Measurements from ENCODE around the gene GPR107.

GPR107 gene

GRCh38 chr9:130028493-130029222 is 25.0 kb upstream of the GPR107 start:
- DNase-seq: no peak

DNA sequence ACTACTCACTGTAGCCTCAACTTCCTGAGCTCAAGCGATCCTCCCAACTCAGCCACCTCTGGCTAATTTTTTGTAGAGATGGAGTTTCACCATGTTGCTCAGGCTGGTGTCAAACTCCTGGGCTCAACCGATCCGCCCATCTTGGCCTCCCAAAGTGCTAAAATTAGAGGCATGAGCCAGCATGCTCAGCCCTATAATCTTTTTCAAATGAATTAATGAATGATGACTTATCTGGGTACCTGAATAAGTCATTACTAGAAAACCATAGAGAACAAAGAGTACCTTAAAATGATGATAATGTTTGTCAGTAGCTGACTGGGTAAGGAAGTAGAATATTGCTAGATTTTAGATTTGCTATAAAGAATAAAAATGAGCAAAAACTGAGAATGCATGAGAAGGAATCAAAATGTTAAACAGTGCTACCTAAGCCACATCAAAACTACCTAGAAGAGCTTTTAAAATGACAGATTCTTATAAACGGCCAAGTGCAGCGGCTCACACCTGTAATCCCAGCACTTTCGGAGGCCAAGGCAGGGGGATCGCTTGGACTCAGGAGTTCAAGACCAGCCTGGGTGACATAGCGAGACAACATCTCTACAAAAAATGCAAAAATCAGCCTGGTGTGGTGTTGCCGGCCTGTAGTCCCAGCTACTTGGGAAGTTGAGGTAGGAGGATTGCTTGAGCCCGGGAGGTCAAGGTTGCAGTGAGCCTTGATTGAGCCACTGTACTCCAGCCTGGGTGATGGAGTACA is 24.3 kb upstream of the GPR107 start:
- no peak for DNase-seq

- DNase-seq: peak; percentile 54
These were observed 23.0 kb upstream of the GPR107 start for GRCh38 chr9:130030651-130031127.

DNA sequence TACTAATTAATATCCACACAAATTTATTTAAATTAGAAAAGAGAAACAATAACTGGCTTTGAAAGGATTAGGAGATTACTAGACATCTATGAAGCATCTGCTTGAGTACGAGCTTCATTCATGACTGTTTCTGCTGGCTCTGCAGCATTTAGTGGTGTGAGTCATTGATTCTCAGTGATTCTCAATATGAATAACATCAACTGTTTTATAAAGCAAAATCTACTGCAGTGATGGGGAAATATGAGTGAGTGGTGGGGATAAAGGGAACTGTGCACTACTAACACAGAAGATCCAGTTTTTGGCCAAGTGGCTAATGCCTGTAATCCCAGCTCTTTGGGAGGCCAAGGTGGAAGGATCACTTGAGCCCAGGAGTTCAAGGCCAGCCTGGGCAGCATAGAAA is 19.1 kb upstream of the GPR107 start:
- peak; percentile 72 for DNase-seq

DNA sequence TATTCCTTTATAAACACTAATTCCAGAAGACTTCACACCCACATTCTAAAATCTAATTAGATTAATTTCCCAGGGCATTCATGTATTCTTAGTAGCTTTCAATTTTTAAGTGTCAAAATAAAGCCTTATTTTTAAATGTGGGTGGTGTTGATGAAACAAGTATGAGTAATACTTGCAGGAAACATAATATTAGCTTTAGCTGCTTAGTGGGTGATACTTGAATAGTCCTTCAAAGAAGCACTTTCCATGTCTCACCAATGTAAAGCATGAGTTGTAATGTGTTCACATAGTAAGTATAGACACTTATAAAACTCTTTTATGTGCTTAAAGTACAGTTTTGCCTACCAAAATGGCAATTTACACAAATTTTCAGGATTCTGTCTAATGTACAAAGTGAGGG is 17.6 kb upstream of the GPR107 start:
- peak; percentile 78 for DNase-seq

DNA sequence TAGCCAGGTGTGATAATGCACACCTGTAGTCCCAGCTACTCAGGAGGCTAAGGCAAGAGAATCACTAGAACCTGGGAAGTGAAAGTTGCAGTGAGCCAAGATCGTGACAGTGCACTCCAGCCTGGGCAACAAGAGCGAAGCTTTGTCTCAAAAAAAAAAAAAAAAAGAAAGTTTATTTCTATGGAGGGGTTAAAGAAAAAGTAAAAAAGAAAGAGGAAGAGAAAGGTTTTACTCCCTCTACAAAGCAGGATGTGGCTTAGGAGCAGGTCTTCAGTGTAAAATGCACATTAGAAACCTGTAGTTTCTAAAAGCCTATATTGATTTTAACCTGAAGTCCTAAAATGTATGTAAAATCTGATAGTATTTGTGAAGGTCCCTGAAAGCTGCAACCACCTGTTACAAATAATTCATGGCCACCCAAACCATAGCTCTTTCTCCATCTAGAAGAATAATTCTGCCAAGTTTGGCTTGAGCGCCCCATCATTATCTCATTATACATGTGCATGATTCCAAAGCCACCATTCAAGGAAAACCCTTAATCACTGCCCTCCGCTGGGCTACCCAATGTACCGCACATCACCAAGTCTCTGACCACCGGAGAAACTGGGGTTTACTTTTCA is 14.1 kb upstream of the GPR107 start:
- no peak for DNase-seq

GRCh38 chr9:130040984-130041647 is 12.6 kb upstream of the GPR107 start:
- DNase-seq: no peak

DNA sequence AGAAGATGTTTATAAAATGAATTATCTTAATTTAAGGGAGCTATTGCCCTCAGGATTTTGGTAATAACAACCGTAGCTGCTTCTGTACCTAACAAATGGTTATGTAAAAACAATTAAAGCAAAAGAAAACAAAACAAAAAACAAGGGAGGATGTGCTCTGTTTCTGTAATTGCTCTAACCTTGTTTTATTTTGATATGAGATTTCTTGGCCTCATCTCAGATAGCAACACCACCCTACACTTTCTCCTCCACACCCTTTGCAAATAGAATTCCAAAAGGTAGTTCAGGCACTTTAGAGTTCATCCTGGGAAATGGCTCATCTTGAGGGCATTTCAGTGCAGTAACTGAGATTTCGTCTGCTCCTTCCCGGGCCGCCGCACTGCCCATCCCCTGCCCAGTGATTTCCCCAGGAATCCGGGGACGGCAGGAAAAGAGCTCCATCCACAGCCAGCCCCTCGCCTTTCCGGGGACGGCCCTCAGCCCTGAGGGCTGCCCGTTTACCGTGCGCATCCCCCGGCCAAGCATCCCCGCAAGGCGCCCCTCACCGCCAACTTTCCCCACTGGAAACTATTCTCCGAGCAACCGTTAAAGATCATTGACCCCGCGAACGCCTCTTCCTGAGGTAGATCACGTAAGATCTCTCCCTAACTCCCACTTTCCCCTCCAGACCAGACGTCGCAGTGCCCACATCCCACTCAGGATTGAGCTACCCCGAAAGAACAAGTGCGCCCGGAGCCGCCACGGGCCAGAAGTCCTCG is 11.9 kb upstream of the GPR107 start:
- no peak for DNase-seq

- no peak for DNase-seq
These were observed 11.3 kb upstream of the GPR107 start for GRCh38 chr9:130042406-130042884.

DNA sequence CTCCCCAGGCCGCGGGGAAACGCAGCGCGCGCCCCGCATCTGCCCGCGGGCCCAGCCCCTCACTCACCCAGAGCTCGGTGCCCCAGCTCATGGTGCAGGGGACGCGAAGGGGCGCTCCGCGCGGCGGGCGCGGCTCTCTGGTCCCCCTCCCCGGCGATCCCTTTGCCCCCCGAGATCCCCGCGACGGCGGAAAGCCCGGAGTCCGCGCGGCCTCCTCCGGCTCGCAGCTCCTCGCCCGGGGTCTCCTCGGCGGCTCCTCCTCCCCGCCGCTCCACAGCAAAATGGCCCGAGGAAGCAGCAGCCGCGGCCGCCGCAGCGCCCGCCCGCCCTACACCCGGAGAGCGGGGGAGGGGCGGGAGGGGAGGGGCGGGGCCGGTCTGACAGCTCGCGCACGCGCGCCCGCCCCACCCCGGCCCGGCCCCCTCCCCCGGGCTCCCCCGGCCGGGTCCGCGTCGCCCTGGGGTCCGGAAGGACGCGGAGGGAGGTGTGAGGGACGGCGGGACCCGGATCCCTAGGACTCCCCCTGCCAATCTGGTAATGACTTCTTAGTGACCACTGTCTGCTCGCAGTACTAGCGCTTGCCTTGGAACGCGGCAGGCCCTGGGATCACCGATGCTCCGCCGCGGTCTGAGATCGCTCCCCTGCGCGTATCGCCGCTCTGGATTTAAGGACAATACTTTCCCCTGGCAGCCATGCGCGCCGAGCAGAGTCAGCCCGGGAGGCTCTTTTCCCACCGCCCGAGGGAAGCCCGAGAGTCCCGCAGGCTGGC is 10.6 kb upstream of the GPR107 start, which contains the start of gene FNBP1:
Gene FNBP1, minus strand, starts transcription at position 305 of the 769 bp plus-strand sequence. Its CDS starts 214 bp downstream, at position 91.
- DNase-seq: peak; percentile 74

DNA sequence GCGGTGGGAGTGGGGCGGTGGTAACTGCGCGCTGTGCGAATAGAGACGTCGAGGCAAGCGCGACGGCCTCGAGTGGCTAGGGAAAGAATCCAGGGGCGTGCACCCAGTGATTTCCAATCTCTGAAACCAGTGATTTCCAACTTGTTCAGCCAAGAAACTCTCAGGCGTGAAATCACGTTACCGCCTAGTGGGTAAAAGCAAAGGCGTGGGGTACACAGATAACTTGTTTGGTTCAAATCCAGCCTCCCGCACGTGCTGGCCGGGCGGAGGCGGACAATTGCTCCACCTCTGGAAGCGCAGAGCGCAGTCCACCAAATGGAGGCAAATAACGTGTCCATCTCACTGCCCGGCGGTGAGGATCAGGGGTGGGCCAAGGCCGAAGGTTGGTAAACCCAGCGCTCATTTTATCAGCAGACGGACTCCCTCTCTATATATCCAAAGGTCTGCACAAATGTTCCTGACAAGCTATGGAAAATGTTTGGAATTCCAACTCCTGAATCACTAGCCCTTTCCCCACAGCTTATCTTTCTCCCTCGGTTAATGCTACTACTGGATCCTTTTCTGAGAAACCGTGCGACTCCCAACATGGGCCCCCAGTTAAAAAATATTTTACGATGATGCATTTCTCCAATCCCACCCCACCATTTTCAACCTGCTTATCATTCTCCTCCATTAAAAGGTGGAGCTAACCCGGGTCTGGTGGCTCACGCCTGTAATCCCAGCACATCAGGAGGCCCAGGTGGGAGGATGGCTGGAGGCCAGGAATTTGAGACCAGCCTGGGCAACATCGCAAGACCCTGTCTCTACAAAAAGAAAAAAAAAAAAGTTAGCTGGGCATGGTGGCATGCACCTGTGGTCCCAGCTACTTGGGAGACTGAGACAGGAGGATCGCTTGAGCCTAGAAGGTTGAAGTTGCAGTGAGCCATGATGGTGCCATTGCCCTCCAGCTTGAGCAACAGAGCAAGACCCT is 9.8 kb upstream of the GPR107 start:
- DNase-seq: no peak

GRCh38 chr9:130045725-130046450 is 7.8 kb upstream of the GPR107 start:
- DNase-seq: no peak

- DNase-seq: no peak
These were observed 4.1 kb upstream of the GPR107 start for GRCh38 chr9:130049431-130050210.

DNA sequence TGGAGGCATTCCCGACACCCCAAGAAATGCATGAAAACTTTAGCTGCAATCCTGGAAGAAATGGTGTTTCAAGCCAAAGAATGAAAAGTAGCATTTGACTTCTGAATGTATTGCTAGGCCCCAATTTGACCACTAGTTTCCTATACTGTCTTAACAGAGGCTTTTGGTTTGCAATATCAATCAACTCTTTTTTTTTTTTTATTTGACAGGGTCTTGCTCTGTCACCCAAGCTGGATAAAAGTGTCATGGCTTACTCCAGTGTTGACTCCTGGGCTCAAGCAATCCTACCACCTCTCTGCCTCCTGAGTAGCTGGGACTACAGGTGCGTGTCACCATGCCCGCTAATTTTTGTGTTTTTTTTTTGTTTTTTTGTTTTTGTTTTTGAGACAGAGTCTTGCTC is 3.2 kb upstream of the GPR107 start:
- no peak for DNase-seq

DNA sequence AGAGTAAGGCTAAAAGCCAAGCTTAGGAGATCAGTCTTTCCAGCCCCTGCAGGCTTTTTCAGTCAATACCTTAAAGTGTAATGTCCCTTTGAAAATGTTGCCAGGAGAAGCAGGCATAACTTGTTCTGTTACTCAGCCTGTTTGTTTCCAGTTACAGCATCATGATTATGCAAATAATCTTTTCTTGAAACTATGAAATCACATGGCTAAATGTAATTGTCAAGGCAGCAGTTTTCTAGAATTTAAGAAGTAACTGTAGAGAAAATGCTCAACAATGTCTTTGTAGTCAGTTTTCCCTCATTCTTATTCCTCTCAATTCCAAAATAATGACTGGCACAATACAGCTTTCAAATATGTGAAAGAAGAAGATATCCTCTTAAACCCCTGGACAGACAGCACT is 1.9 kb upstream of the GPR107 start:
- no peak for DNase-seq

- DNase-seq: no peak
These were observed 600 bp upstream of the GPR107 start for GRCh38 chr9:130053109-130053503.

- DNase-seq: no peak
These were observed 650 bp downstream of the GPR107 start for GRCh38 chr9:130054325-130054786.

DNA sequence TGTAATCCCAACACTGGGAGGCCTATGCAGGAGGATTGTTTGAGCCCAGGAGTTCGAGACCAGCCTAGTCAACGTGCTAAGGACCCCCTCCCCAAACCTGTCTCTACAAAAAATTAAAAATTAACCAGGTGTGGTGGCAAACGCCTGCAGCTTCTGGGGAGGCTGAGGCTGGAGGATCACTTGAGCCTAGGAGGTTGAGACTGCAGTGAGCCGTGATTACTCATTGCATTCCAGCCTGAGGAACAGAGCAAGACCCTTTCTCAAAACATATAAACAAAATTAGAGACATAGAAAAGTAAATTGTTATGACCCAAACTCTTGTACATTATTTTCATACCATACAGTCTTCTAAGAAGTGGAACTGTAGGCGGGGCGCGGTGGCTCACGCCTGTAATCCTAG is 1.1 kb downstream of the GPR107 start:
- DNase-seq: no peak

DNA sequence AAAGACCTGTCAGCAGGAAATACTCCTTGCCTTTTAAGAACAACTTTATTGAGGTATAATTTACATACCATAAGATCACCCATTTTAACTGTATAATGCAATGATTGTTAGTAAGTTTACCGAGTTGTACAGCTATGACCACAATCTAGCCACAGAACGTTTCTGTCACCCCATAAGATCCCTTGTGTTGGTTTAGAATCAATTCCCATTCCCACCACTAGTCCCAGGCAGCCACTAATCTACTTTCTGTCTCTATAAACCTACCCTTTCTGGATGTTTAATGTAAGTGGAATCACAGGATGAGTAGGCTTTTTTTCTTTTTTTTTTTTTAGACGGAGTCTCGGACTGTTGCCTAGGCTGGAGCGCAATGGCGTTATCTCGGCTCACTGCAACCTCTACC is 4.4 kb downstream of the GPR107 start:
- DNase-seq: no peak

Data from CD4-positive, alpha-beta T cell treated with Interleukin-4 for 4 hours (primary cell).